ENCODE measurements around the gene PRPF39. TPM values are rescaled to one million over a fixed set of nuclear protein-coding genes. Genes with fewer than 3 reads are reported as not detected.

PRPF39 gene
- total and polyA plus RNA-seq, 2 of the 4 experiments (the other 2 are of a cell fraction), result 18.1 to 29.6 TPM

GRCh38 chr14:45057881-45058364, 26.0 kb upstream of the PRPF39 start:
- Histone ChIP-seq H4K5ac (ENCODE audit: low read depth, low read length) (no peak overlapping the region), H2BK120ac (ENCODE audit: low read depth, low read length) (no peak overlapping the region), H3K79me1 (ENCODE audit: low read depth in 1 of 2, low read length in 2 of 2) (no peaks in the 10 kb centered on the region; a peak in 1 of 4 replicates), H3K9me3 (ENCODE audit: control insufficient read depth, insufficient read depth, low read length) (peaks cover 2% of the 10 kb centered on the region; the same call in 1 of the 2 replicates), H2BK20ac (ENCODE audit: low read depth, low read length) (no peak overlapping the region), H2BK15ac (ENCODE audit: low read depth, low read length) (no peak overlapping the region), H3K4me3 (ENCODE audit: insufficient read depth, low read depth, low read length) (no peak overlapping the region), H3K18ac (ENCODE audit: low read depth, low read length) (no peak overlapping the region), H4K91ac (ENCODE audit: insufficient read depth, low read depth, low read length) (no peak overlapping the region), H3K56ac (ENCODE audit: extremely low read depth, insufficient read depth, low read length) (no peak overlapping the region), H2AK5ac (ENCODE audit: low read depth, low read length) (no peak overlapping the region), H3K4ac (ENCODE audit: low read depth, low read length) (no peak overlapping the region), H3K9ac (ENCODE audit: low read depth, low read length) (no peak overlapping the region), H3K4me2 (ENCODE audit: low read depth, low read length) (no peak overlapping the region), H3K4me1 (ENCODE audit: control insufficient read depth, insufficient read depth, low read length) (no peaks in the 10 kb centered on the region), H2AK9ac (replicated peaks; ENCODE audit: low read depth, low read length, poor library complexity) (no peak overlapping the region), H3K23ac (ENCODE audit: low read depth, low read length) (no peak overlapping the region), H2AFZ (replicated peaks; ENCODE audit: low read length, poor library complexity) (no peak overlapping the region), H3K9me1 (ENCODE audit: insufficient read depth, low read length) (no peaks in the 10 kb centered on the region), H3K14ac (replicated peaks; ENCODE audit: low read depth, low read length) (no peak overlapping the region), H2BK5ac (ENCODE audit: low read depth, low read length, poor library complexity, severe bottlenecking) (no peak overlapping the region), H3K36me3 (ENCODE audit: control insufficient read depth, insufficient read depth, low read length) (peaks cover 4% of the 10 kb centered on the region), H4K20me1 (ENCODE audit: insufficient read depth, low read length) (no peaks in the 10 kb centered on the region), H3K27ac (ENCODE audit: insufficient read depth, low read length) (no peak overlapping the region), H4K8ac (ENCODE audit: low read depth in 2 of 2, low read length in 2 of 2) (no peak overlapping the region), H3K27me3 (ENCODE audit: control insufficient read depth, insufficient read depth, low read length) (no peaks in the 10 kb centered on the region)
- no peak for DNase-seq
- intact Hi-C loops (cut with micrococcal nuclease), result no loop called here
- TF ChIP-seq MXI1 (IDR thresholded peaks at IDR 0.05; ENCODE audit: borderline replicate concordance, low read depth, low read length), result no peak
- TF ChIP-seq ELK1 (IDR thresholded peaks at IDR 0.05; ENCODE audit: borderline replicate concordance, low read depth, low read length), result no peak
- TF ChIP-seq RCOR1 (IDR thresholded peaks at IDR 0.05; ENCODE audit: insufficient replicate concordance, low read length), result no peak
- TF ChIP-seq NFE2L2 (IDR thresholded peaks at IDR 0.05; ENCODE audit: low read depth, low read length), result no peak
- no peak for TF ChIP-seq SMC3 (IDR thresholded peaks at IDR 0.05; ENCODE audit: low read depth, low read length)
- TF ChIP-seq RFX5 (IDR thresholded peaks at IDR 0.05; ENCODE audit: low read depth, low read length), result no peak
- no peak for TF ChIP-seq CEBPB (IDR thresholded peaks at IDR 0.05; ENCODE audit: low read depth, low read length)
- TF ChIP-seq MAZ (IDR thresholded peaks at IDR 0.05; ENCODE audit: borderline replicate concordance, low read depth, low read length), result no peak
- no peak for TF ChIP-seq MAFK (IDR thresholded peaks at IDR 0.05; ENCODE audit: low read depth, low read length)
- no peak for TF ChIP-seq CHD1 (IDR thresholded peaks at IDR 0.05; ENCODE audit: low read depth, low read length)
- no peak for TF ChIP-seq POLR2A (IDR thresholded peaks at IDR 0.05; ENCODE audit: low read depth, low read length)
- TF ChIP-seq CTCF (conservative IDR thresholded peaks at IDR 0.05; ENCODE audit: low read depth, low read length), result no peak
- no peak for TF ChIP-seq RAD21 (IDR thresholded peaks at IDR 0.05; ENCODE audit: low read length)
- TF ChIP-seq USF2 (IDR thresholded peaks at IDR 0.05; ENCODE audit: low read depth, low read length), result no peak
- no peak for TF ChIP-seq FOS (IDR thresholded peaks at IDR 0.05; ENCODE audit: low read depth, low read length)
- TF ChIP-seq BHLHE40 (IDR thresholded peaks at IDR 0.05; ENCODE audit: low read depth, low read length), result no peak
- BruUV-seq (replicated peaks), result no TSS peak
- dilution Hi-C loops (cut with HindIII; ENCODE audit: low sequenced_read_pairs, unreplicated experiment), result no loop called here
- in situ Hi-C loops (cut with MboI; ENCODE audit: low sequenced_read_pairs), result no loop called here
- ATAC-seq (ENCODE audit: low read depth), result no peak
- POLR2A ChIA-PET (ENCODE audit: unreplicated experiment), result no interaction called here
- CTCF ChIA-PET, result interaction anchor here (0.7 to 1.1 kb wide), 2 partner anchors 8 to 16 kb away, joined by 4 to 6 read pairs; no protein-coding TSS in a partner anchor
